GM10248 (cell line): ENCODE results near the gene NOS2.
"Not testable (repeated sequence)": the region's sequence is repeated elsewhere in the genome, so short reads cannot be mapped to it uniquely, and the experiment has no call there.

Experiments used
- CTCF ChIA-PET: fragments of 300-600 bp; sonication (Branson Sonifier 250); formaldehyde crosslinking; extraction: SDS; loops from one replicate; lab custom pipeline; 2021; ENCODE audit warnings: antibody characterized with exemption; lab: Yijun Ruan, JAX
- POLR2A ChIA-PET: fragments of 350-650 bp; sonication (Branson Sonifier 250); formaldehyde crosslinking; extraction: SDS; loops from one replicate; lab custom pipeline; 2020; ENCODE audit warnings: antibody characterized with exemption; lab: Yijun Ruan, JAX
- DNase-seq: peaks from one replicate; pipeline ENCODE4 v3.0.0; 2012; ENCODE audit errors: extremely low spot score
- TF ChIP-seq, protein P1 (sequence below): IDR thresholded peaks from 2 replicates; pipeline ENCODE4 v1.5.1; 2012; ENCODE audit warnings: mild to moderate bottlenecking, low read depth; ENCODE audit errors: extremely low read depth, missing control alignments, control extremely low read depth

NOS2 gene

GRCh38 chr17:27840688-27841087, 40.4 kb upstream of the NOS2 start:
- no peak for DNase-seq
- TF ChIP-seq, protein P1, sequence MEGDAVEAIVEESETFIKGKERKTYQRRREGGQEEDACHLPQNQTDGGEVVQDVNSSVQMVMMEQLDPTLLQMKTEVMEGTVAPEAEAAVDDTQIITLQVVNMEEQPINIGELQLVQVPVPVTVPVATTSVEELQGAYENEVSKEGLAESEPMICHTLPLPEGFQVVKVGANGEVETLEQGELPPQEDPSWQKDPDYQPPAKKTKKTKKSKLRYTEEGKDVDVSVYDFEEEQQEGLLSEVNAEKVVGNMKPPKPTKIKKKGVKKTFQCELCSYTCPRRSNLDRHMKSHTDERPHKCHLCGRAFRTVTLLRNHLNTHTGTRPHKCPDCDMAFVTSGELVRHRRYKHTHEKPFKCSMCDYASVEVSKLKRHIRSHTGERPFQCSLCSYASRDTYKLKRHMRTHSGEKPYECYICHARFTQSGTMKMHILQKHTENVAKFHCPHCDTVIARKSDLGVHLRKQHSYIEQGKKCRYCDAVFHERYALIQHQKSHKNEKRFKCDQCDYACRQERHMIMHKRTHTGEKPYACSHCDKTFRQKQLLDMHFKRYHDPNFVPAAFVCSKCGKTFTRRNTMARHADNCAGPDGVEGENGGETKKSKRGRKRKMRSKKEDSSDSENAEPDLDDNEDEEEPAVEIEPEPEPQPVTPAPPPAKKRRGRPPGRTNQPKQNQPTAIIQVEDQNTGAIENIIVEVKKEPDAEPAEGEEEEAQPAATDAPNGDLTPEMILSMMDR, result no peak
- ChIA-PET CTCF (interaction anchor here (1.4 kb wide), 1 partner anchor 10 kb away, joined by 3 read pairs; no protein-coding TSS in a partner anchor), POLR2A (no interaction called here)

- POLR2A ChIA-PET, DNase-seq: not testable (repeated sequence)
- CTCF ChIA-PET, result interaction anchor here (1.4 kb wide), 1 partner anchor 10 kb away, joined by 3 read pairs; no protein-coding TSS in a partner anchor
Measured at GRCh38 chr17:27840406-27840678, 40.0 kb upstream of the NOS2 start.

DNA sequence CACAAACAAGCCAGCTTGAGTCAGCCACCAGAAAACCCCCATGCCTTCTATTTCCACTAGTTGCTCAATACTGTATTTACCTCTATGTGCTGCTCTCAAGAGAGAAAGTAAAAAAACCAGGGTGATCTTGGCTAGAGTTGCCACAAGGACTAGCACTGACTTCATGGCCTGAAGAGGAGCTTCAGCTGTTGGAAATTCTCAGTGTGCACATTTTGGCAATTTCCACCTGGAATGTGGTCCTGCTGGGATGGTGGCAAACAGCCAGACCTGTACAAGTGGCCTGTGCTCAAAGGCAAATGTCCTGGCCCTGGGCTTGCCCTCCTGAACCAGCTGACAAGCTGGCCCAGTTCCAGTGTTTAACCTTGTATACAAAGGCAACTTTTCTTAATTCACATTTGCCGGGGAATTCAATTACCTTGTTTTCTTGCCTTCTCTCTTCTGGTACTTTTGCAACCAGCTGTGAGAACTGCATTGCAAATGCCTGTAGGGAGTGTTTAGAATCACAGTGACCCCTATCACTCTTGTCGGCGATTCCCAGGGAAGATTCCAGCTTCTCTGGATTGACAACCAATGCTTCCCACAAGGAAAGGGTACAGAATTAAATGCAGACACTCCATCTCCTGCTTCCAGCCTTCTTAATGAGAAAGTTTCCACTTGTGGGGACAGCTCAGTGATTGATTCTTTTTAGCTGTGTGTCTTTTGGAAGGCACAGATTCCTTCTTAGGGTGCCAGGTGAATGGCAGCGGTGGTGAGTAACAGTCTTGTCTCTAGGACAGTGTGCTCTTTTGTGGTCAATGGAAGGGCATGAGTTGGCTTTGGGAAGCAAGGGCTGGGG, 39.5 kb upstream of the NOS2 start:
- DNase-seq, CTCF ChIA-PET: not testable (repeated sequence)

GRCh38 chr17:27838607-27839006, 38.3 kb upstream of the NOS2 start:
- DNase-seq, CTCF ChIA-PET, POLR2A ChIA-PET: not testable (repeated sequence)

More for the DNA sequence above, 39.5 kb upstream of the NOS2 start:
- POLR2A ChIA-PET, result not testable (repeated sequence)

DNA sequence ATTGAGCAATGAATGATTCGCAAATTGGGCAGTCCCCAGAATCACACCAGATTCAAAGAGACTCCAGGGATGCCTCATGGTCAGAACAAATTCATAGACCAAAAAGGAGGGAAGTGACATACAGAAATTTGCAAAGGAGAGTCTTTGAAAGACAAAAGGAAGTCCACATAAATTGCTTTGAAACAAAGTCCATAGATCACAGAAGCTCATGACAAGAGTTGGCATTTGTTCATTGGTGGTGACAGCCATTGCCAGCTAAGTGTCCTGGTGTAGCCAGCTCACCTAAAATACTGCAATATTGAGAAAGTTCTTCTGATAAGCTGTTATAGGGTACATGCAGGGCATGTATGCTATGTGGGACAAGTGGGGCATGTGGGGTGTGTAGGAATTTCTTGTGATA, 37.4 kb upstream of the NOS2 start:
- CTCF ChIA-PET, result interaction anchor here (1.9 to 2.2 kb wide), 2 partner anchors 32 to 43 kb away, joined by 5 to 20 read pairs; no protein-coding TSS in a partner anchor
- not testable (repeated sequence) for DNase-seq
- POLR2A ChIA-PET, result interaction anchor here (0.5 kb wide), 1 partner anchor 1457 kb away, joined by 5 read pairs; no protein-coding TSS in a partner anchor

- ChIA-PET CTCF (interaction anchor here (0.9 to 2.2 kb wide), 3 partner anchors 16 to 44 kb away, joined by 3 to 20 read pairs (median 5); no protein-coding TSS in a partner anchor), POLR2A (no interaction called here)
- no peak for DNase-seq
- TF ChIP-seq, protein P1, result no peak
Measured at GRCh38 chr17:27836651-27837050, 36.3 kb upstream of the NOS2 start.

DNA sequence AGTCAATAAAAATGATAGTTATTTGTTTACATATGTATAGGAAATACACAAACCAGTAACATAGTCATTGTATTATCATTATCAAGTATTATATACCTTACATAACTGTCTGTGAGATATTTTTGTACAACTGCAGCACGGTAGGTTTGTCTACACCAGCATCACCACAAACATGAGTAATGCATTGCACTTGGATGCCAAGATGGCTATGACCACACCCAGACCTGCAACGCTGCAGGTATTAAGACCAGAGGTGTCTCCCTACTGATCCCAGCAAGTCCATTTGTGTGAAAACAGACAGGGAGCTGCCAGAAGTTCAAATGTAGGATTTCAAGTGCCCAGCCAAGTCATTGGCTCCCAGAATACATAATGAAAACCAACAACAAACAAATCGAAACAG, 34.2 kb upstream of the NOS2 start:
- ChIA-PET POLR2A (no interaction called here), CTCF (interaction anchor here (1.4 to 4.6 kb wide), 2 partner anchors 13 to 29 kb away, joined by 3 to 19 read pairs; no protein-coding TSS in a partner anchor)
- no peak for DNase-seq
- TF ChIP-seq, protein P1, result no peak

DNA sequence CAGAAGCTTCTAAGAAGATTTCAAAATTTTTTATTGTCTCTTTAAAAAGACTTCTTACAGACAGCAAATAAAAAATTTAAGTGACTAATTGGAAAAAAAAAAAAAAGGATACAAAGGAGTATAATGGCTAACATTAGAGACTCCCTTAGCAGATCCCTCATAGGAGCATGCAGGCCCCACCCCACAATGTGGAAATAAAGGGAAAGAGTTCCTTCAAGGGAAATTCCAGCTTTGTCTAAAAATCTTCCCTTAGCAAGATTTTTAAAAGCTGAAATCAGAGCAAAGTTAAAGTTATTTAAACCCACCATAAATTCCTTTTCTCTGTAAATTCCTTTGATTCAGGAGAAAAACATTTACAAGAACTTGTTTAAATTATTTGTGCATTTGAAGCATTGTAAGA, 32.5 kb upstream of the NOS2 start:
- TF ChIP-seq, protein P1, result no peak
- ChIA-PET POLR2A (no interaction called here), CTCF (interaction anchor here (1.2 to 4.6 kb wide), 3 partner anchors 19 to 61 kb away, joined by 3 to 19 read pairs (median 3); no protein-coding TSS in a partner anchor)
- no peak for DNase-seq

DNA sequence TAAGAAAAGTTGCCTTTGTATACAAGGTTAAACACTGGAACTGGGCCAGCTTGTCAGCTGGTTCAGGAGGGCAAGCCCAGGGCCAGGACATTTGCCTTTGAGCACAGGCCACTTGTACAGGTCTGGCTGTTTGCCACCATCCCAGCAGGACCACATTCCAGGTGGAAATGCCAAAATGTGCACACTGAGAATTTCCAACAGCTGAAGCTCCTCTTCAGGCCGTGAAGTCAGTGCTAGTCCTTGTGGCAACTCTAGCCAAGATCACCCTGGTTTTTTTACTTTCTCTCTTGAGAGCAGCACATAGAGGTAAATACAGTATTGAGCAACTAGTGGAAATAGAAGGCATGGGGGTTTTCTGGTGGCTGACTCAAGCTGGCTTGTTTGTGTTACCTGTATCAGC, 29.6 kb upstream of the NOS2 start:
- POLR2A ChIA-PET, DNase-seq, CTCF ChIA-PET: not testable (repeated sequence)

DNA sequence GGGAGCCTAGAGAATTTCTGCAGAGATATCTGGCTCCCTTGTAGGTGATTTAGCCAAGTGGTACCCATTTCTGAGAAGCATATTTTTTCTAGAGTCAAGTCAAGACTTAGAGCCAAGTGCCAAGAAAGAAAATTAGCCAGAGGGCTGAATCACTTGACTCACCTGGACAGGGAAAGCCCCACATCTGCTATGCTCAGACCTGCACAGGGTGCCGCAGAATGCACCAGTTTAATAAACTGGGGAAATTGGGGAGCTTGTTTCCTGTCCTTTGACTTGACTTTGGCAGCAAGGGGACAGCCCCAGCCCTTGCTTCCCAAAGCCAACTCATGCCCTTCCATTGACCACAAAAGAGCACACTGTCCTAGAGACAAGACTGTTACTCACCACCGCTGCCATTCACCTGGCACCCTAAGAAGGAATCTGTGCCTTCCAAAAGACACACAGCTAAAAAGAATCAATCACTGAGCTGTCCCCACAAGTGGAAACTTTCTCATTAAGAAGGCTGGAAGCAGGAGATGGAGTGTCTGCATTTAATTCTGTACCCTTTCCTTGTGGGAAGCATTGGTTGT, 28.9 kb upstream of the NOS2 start:
- DNase-seq, POLR2A ChIA-PET: not testable (repeated sequence)
- CTCF ChIA-PET, result interaction anchor here (1.1 kb wide), 1 partner anchor 10 kb away, joined by 3 read pairs; no protein-coding TSS in a partner anchor
